ENCODE data around the gene ITLN1.

- TF ChIP-seq CTCF (IDR thresholded peaks at IDR 0.05) (no peak), EP300 (IDR thresholded peaks at IDR 0.05) (no peak), POLR2A (IDR thresholded peaks at IDR 0.05) (no peak)
Observed at GRCh38 chr1:160885042-160885441, at the start of gene ITLN1.

Measured in ovary (tissue), 3 donors.